GM12865 (cell line): ENCODE measurements around the gene LAMA2.

Experiments
- DNase-seq: peaks from one replicate; pipeline ENCODE4 v3.0.0; 2010; ENCODE audit warnings: low read depth
- H3K4me3 ChIP-seq: 2 replicates; pipeline ENCODE4 v1.5.1; 2011; ENCODE audit warnings: mild to moderate bottlenecking, low read depth, low read length, control low read depth
- TF ChIP-seq, protein P1 (sequence below): IDR thresholded peaks from 2 replicates; pipeline ENCODE4 v1.5.1; 2011; ENCODE audit warnings: low read length, control low read depth, low read depth, inconsistent platforms; ENCODE audit not compliant: insufficient read depth; ENCODE audit errors: missing control alignments

Gene LAMA2

DNA sequence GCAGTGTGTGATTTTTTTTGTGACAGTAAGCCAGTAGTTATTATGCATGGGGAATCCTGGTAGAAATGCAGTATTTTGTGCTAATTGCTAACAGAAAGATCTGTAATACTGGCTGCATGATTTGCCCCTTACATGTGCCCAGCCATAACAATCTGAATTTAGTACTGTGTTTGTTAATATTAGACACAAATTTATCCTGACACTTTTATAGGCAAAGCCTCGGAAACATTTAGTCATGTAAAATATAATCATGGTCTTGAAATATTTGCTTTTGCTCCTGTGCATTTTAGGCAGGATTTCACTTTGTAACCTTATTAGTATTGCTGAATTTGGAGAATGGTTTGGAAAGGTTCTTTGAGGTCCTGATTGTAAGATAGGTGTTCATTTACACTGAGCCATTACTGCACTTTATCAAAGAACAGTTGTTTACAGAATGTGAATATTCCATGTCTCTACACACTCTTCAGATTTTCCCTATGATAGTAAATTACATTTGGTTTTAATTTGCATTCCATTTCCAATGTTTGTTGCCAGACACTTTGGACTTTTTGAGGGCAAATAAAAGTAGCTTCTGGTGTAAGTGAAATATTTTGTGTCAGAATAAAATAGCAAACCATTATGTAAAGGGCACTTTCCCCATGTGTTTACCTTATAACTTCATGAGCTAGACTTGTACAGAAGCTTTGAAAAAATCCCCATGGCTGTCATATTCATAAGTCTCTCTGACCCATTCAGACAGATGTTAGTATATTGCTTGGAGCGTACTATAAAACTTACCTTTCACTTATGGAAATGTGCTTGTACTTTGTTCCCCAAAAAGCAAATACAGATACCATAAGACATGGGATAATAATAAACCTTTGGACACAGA, 477.1 kb downstream of the LAMA2 start:
- no peak overlapping the region for H3K4me3 ChIP-seq
- no peak for DNase-seq

DNA sequence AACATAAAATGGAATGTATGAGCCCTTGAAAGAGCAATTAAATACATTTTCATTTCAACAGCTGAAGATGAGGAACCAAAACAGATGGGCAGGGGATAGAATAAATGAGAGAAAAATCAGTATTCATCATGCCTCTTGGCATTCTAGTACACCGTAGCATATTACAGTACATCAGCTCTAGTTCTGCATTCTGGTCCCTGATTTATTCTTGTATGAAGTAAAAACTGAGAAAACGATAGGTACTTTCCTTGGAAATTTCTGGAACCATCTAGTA, 477.7 kb downstream of the LAMA2 start:
- no peak for DNase-seq
- H3K4me3 ChIP-seq: no peak overlapping the region
- TF ChIP-seq, protein P1, sequence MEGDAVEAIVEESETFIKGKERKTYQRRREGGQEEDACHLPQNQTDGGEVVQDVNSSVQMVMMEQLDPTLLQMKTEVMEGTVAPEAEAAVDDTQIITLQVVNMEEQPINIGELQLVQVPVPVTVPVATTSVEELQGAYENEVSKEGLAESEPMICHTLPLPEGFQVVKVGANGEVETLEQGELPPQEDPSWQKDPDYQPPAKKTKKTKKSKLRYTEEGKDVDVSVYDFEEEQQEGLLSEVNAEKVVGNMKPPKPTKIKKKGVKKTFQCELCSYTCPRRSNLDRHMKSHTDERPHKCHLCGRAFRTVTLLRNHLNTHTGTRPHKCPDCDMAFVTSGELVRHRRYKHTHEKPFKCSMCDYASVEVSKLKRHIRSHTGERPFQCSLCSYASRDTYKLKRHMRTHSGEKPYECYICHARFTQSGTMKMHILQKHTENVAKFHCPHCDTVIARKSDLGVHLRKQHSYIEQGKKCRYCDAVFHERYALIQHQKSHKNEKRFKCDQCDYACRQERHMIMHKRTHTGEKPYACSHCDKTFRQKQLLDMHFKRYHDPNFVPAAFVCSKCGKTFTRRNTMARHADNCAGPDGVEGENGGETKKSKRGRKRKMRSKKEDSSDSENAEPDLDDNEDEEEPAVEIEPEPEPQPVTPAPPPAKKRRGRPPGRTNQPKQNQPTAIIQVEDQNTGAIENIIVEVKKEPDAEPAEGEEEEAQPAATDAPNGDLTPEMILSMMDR: no peak

More for the DNA sequence above, 477.1 kb downstream of the LAMA2 start:
- TF ChIP-seq, protein P1: no peak

DNA sequence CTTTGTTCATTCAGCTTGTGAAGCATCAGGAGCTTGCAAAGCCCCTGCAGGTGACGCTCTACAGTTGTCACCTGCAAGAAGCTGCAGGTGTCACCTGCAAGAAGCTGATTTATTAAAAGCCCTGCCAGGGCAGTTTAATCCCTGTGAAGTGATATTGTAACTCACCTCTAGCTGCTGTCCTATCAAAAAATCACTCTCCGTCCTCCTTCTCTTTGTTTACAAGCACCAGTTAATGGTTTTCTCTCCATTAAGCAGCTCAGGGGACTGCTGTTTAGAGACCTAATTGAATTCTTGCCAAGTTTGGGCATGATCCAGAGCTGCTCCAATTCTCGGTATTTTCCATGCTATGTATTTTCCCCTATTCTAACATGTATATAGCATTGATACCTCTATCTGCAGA, 481.1 kb downstream of the LAMA2 start:
- no peak for DNase-seq
- TF ChIP-seq, protein P1: no peak

DNA sequence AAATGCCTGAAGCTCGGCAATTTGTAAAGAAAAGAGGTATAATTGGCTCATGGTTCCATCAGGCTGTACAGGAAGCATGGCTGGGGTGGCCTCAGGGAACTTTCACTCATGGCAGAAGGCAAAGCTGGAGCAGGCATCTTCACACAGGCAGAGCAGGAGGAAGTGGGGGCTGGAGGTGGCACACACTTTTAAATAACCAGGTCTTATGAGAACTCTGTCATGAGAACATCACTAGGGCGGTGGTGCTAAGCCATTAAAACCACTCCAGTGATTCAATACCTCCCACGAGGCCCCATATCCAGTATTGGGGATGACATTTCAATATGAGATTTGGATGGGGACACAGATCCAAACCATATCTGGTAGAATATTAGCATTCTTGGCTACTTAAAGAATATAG, 481.8 kb downstream of the LAMA2 start:
- DNase-seq: no peak
- TF ChIP-seq, protein P1: no peak
- H3K4me3 ChIP-seq: no peak overlapping the region

More for the DNA sequence above, 481.1 kb downstream of the LAMA2 start:
- H3K4me3 ChIP-seq: no peak overlapping the region

DNA sequence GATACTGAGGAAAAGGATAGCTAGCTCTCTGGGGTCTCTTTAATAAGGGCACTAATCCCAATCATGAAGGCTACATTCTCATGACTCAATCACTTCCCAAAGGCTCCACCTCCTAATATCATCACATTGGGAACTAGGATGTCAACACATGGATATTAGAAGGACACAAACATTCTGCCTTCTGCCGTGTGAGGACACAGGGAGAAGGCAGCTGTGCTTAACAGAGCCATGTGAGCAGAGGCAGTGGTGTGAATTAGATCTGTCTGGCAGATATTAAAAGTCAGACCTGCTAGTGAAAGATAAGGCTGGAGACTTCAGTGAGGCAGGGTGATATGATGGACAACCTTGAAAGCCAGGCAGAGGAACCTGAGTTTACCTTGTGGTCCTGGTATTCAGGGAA, 485.1 kb downstream of the LAMA2 start:
- TF ChIP-seq, protein P1: no peak
- DNase-seq: no peak
- H3K4me3 ChIP-seq: no peak overlapping the region

DNA sequence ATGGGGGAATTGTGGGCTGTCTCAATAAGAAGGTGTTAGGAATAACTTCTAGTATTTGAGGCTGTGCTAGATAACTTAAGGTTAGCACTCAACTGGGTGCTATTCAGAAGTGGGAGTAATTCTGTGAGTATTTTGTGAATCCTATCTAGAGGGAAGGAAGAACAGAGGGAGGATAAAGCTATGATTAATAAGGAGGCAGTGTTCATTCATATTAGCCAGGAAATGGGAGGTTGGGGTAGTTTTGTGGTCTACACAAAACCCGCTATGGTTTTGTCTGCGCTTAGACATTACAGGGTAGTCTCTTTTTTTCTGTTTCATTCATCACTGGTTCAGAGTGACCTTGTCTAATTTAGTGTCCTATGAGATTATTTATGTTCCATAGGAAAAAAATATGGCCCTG, 486.0 kb downstream of the LAMA2 start:
- TF ChIP-seq, protein P1: no peak
- DNase-seq: no peak

DNA sequence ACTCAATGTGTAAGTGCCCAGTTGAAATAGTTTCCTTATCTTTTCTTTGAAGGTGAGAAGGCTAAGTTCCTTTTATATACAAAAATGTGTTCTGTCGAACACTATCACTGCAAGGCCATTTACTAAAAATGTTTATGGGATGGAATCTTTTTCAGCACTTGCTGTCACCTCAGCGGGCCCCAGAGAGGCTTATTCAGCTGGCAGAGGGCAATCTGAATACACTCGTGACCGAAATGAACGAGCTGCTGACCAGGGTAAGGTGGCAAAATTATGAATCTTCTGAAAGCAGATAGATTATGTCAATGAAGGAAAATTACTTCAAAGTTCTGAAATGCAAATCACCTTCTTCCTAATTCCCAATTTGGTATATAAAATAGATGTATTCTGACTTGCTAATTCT, 486.8 kb downstream of the LAMA2 start:
- TF ChIP-seq, protein P1: no peak
- no peak for DNase-seq
- H3K4me3 ChIP-seq: no peak overlapping the region

More for the DNA sequence above, 486.0 kb downstream of the LAMA2 start:
- no peak overlapping the region for H3K4me3 ChIP-seq
